ENCODE results near the gene OPRL1.

OPRL1 gene

GRCh38 chr20:64098471-64099013, 18.7 kb downstream of the OPRL1 start:
- Mint-ChIP-seq H3K4me1 (peaks cover 12% of the 10 kb centered on the region), H3K4me3 (no peak overlapping the region), H3K27ac (no peak overlapping the region), H3K9me3 (no peaks in the 10 kb centered on the region), H3K36me3 (no peaks in the 10 kb centered on the region), H3K27me3 (peaks cover 3% of the 10 kb centered on the region)

- H3K27ac Mint-ChIP-seq, result no peak overlapping the region
- H3K4me1 Mint-ChIP-seq, result peaks cover 12% of the 10 kb centered on the region
- peaks cover 4% of the 10 kb centered on the region for H3K27me3 Mint-ChIP-seq
- H3K36me3 Mint-ChIP-seq, result no peaks in the 10 kb centered on the region
- no peaks in the 10 kb centered on the region for H3K9me3 Mint-ChIP-seq
- no peak overlapping the region for H3K4me3 Mint-ChIP-seq
Measured at GRCh38 chr20:64099086-64099786, 19.4 kb downstream of the OPRL1 start.

GRCh38 chr20:64099880-64100565, 20.1 kb downstream of the OPRL1 start:
- no peaks in the 10 kb centered on the region for H3K9me3 Mint-ChIP-seq
- peaks cover 12% of the 10 kb centered on the region for H3K4me1 Mint-ChIP-seq
- peaks cover 4% of the 10 kb centered on the region for H3K27me3 Mint-ChIP-seq
- no peak overlapping the region for H3K4me3 Mint-ChIP-seq
- H3K27ac Mint-ChIP-seq, result no peak overlapping the region
- H3K36me3 Mint-ChIP-seq, result no peaks in the 10 kb centered on the region

GRCh38 chr20:64100566-64100888, 20.6 kb downstream of the OPRL1 start:
- no peak overlapping the region for H3K4me3 Mint-ChIP-seq
- no peaks in the 10 kb centered on the region for H3K36me3 Mint-ChIP-seq
- H3K27ac Mint-ChIP-seq, result no peak overlapping the region
- H3K27me3 Mint-ChIP-seq, result peaks cover 4% of the 10 kb centered on the region
- peaks cover 12% of the 10 kb centered on the region for H3K4me1 Mint-ChIP-seq
- H3K9me3 Mint-ChIP-seq, result no peaks in the 10 kb centered on the region

GRCh38 chr20:64100946-64101688, 21.2 kb downstream of the OPRL1 start:
- Mint-ChIP-seq H3K4me3 (peak overlapping the region; percentile 73), H3K36me3 (no peaks in the 10 kb centered on the region), H3K27ac (no peak overlapping the region), H3K9me3 (no peaks in the 10 kb centered on the region), H3K27me3 (peaks cover 4% of the 10 kb centered on the region), H3K4me1 (peaks cover 13% of the 10 kb centered on the region)

- H3K4me1 Mint-ChIP-seq, result peaks cover 19% of the 10 kb centered on the region
- no peaks in the 10 kb centered on the region for H3K36me3 Mint-ChIP-seq
- H3K9me3 Mint-ChIP-seq, result no peaks in the 10 kb centered on the region
- H3K4me3 Mint-ChIP-seq, result peak overlapping the region; percentile 73
- peaks cover 4% of the 10 kb centered on the region for H3K27me3 Mint-ChIP-seq
- H3K27ac Mint-ChIP-seq, result no peak overlapping the region
Measured at GRCh38 chr20:64101731-64102621, 22.1 kb downstream of the OPRL1 start.

- Mint-ChIP-seq H3K4me1 (peaks cover 19% of the 10 kb centered on the region), H3K36me3 (no peaks in the 10 kb centered on the region), H3K27ac (no peak overlapping the region), H3K4me3 (peak overlapping the region; percentile 66), H3K9me3 (no peaks in the 10 kb centered on the region), H3K27me3 (peaks cover 4% of the 10 kb centered on the region)
Measured at GRCh38 chr20:64102647-64103354, 22.9 kb downstream of the OPRL1 start.

- H3K4me3 Mint-ChIP-seq, result no peak overlapping the region
- H3K36me3 Mint-ChIP-seq, result no peaks in the 10 kb centered on the region
- H3K4me1 Mint-ChIP-seq, result peaks cover 23% of the 10 kb centered on the region
- H3K9me3 Mint-ChIP-seq, result no peaks in the 10 kb centered on the region
- H3K27ac Mint-ChIP-seq, result no peak overlapping the region
- peaks cover 4% of the 10 kb centered on the region for H3K27me3 Mint-ChIP-seq
Measured at GRCh38 chr20:64103871-64104666, 24.2 kb downstream of the OPRL1 start.

GRCh38 chr20:64104667-64105451, 25.0 kb downstream of the OPRL1 start:
- H3K27me3 Mint-ChIP-seq, result peaks cover 4% of the 10 kb centered on the region
- no peaks in the 10 kb centered on the region for H3K36me3 Mint-ChIP-seq
- H3K4me3 Mint-ChIP-seq, result no peak overlapping the region
- no peaks in the 10 kb centered on the region for H3K9me3 Mint-ChIP-seq
- H3K4me1 Mint-ChIP-seq, result peaks cover 23% of the 10 kb centered on the region
- peak overlapping the region; percentile 51 for H3K27ac Mint-ChIP-seq

- Mint-ChIP-seq H3K27ac (no peak overlapping the region), H3K4me1 (peaks cover 18% of the 10 kb centered on the region), H3K27me3 (peaks cover 4% of the 10 kb centered on the region), H3K9me3 (no peaks in the 10 kb centered on the region), H3K4me3 (no peak overlapping the region), H3K36me3 (no peaks in the 10 kb centered on the region)
Measured at GRCh38 chr20:64105846-64106434, 26.1 kb downstream of the OPRL1 start.

GRCh38 chr20:64106435-64106961, 26.6 kb downstream of the OPRL1 start:
- Mint-ChIP-seq H3K4me1 (peaks cover 13% of the 10 kb centered on the region), H3K36me3 (no peaks in the 10 kb centered on the region), H3K9me3 (no peaks in the 10 kb centered on the region), H3K27me3 (peaks cover 2% of the 10 kb centered on the region), H3K4me3 (no peak overlapping the region), H3K27ac (no peak overlapping the region)

- H3K4me3 Mint-ChIP-seq, result no peak within 1 kb of the TSS
- no peaks in the 10 kb centered on the region for H3K36me3 Mint-ChIP-seq
- no peaks in the 10 kb centered on the region for H3K9me3 Mint-ChIP-seq
- peaks cover 11% of the 10 kb centered on the region for H3K4me1 Mint-ChIP-seq
- no peak within 1 kb of the TSS for H3K27ac Mint-ChIP-seq
- H3K27me3 Mint-ChIP-seq, result peaks cover 2% of the 10 kb centered on the region
Measured at GRCh38 chr20:64106981-64107735, 27.3 kb downstream of the OPRL1 start, which contains the start of gene NPBWR2. Gene NPBWR2, minus strand, starts transcription at chr20:64107565. Its CDS starts 734 bp downstream, at chr20:64106831.

Measured in activated naive CD4-positive, alpha-beta T cell treated with anti-CD3 and anti-CD28 coated beads, Interleukin-2, amount 50 U/mL, for 24 hours (primary cell).